Measurements from ENCODE around the gene RSBN1L. TPM values are rescaled to one million over a fixed set of nuclear protein-coding genes. Genes with fewer than 3 reads are reported as not detected.
A peak's percentile ranks its signal among the peaks of the same experiment; 100 is the strongest.
"Not testable (repeated sequence)": the region's sequence is repeated elsewhere in the genome, so short reads cannot be mapped to it uniquely, and the experiment has no call there.

Gene RSBN1L
- total RNA-seq, 2 experiments from 2014 or later: 21.7 to 21.8 TPM

GRCh38 chr7:77759294-77759889 is 63.1 kb downstream of the RSBN1L start:
- no peak overlapping the region for H3K4me3 Mint-ChIP-seq
- no peaks in the 10 kb centered on the region for H3K36me3 Mint-ChIP-seq
- H3K4me1 Mint-ChIP-seq: peaks cover 38% of the 10 kb centered on the region
- no peaks in the 10 kb centered on the region for H3K9me3 Mint-ChIP-seq
- no peaks in the 10 kb centered on the region for H3K27me3 Mint-ChIP-seq
- H3K27ac Mint-ChIP-seq: no peak overlapping the region
- DNase-seq: peak; percentile 50

DNA sequence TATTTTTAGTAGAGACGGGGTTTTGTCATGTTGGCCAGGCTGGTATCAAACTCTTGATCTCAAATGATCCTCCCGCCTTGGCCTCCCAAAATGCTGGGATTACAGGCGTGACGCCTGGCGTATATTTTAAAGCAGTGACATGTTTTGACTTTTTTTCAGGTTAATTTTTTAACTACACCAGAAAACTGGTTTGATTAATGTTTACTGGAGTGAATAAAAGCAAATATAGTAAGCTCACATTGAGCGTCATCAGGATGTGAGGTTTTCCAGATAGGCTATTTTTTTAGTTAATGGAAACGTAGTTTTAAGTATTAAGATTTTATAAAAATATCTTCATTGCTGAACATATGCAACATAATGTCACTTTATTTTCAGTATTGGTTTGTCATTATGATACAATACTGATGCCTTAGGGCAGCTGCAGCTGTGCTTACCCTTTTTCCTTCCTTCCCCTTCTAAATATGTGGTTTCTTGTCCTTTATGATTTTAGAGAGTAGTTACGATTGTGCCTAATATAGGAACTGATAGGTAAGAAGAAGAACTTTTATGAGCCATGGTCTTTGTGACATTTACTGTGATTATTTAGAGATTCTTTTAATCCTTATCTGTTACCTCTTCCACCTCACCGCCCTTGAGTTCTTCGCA is 64.7 kb downstream of the RSBN1L start:
- Mint-ChIP-seq H3K27me3 (no peaks in the 10 kb centered on the region), H3K36me3 (no peaks in the 10 kb centered on the region), H3K4me3 (no peak overlapping the region), H3K27ac (no peak overlapping the region), H3K4me1 (peaks cover 39% of the 10 kb centered on the region), H3K9me3 (no peaks in the 10 kb centered on the region)
- no peak for DNase-seq

DNA sequence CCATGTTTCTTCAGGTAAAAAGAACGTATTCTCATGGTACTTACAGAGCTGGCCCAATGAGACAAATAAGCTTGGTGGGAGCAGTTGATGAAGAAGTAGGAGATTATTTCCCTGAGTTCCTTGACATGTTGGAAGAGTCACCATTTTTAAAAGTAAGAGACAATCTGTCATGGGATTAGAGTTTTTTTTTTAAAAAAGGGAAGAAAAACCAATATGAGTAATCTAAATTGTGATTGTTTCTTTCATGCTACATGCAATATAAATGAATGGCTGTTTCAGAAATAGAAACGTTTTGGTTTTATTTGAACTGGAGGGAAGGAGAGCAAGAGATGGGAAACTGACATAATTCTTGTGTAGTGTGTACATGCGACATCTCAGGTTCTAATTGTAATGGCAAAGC is 69.2 kb downstream of the RSBN1L start:
- Mint-ChIP-seq H3K27me3 (no peaks in the 10 kb centered on the region), H3K27ac (no peak overlapping the region), H3K4me3 (no peak overlapping the region), H3K36me3 (peaks cover 8% of the 10 kb centered on the region), H3K4me1 (peaks cover 29% of the 10 kb centered on the region), H3K9me3 (no peaks in the 10 kb centered on the region)
- no peak for DNase-seq

DNA sequence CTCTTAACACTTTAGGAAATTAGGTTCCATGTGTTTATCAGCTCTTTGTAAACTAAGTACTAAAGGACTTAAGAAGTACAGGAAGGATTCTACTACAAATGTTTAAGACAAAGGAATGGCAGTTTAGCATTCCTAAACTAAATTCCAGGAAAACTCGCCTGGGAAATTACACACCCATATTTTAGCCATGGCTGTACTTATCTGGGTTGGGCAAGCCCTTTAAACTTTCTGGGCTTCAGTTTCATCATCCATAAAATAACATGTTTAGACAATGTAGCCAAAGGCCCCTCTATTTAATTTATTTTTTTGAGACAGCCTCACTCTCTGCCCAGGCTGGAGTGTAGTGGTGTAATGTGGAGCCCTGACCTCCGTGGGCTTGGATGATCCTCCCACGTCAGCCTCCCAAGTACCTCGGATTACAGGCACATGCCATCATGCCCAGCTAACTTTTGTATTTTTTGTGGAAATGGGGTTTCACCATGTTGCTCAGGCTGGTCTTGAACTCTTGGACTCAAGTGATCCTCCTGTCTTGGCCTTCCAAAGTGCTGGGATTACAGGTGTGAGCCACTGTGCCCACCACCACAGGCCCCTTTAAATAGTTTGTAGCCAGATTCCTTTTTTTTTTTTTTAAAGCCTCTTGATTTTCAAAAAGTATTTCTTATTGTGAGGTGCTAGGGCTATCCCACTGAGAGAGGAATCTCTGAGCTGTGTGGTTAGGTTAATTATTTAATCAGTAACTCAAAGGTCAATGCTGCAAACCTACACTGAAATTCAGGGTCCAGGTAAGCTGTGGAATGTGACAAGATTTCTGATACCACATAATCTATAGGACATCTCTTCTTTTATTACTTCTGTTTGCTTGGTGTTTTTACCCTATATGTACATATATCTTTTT is 69.9 kb downstream of the RSBN1L start:
- H3K4me1 Mint-ChIP-seq: peaks cover 28% of the 10 kb centered on the region
- H3K27me3 Mint-ChIP-seq: no peaks in the 10 kb centered on the region
- DNase-seq: no peak
- H3K27ac Mint-ChIP-seq: no peak overlapping the region
- H3K36me3 Mint-ChIP-seq: peaks cover 8% of the 10 kb centered on the region
- no peak overlapping the region for H3K4me3 Mint-ChIP-seq
- no peaks in the 10 kb centered on the region for H3K9me3 Mint-ChIP-seq

DNA sequence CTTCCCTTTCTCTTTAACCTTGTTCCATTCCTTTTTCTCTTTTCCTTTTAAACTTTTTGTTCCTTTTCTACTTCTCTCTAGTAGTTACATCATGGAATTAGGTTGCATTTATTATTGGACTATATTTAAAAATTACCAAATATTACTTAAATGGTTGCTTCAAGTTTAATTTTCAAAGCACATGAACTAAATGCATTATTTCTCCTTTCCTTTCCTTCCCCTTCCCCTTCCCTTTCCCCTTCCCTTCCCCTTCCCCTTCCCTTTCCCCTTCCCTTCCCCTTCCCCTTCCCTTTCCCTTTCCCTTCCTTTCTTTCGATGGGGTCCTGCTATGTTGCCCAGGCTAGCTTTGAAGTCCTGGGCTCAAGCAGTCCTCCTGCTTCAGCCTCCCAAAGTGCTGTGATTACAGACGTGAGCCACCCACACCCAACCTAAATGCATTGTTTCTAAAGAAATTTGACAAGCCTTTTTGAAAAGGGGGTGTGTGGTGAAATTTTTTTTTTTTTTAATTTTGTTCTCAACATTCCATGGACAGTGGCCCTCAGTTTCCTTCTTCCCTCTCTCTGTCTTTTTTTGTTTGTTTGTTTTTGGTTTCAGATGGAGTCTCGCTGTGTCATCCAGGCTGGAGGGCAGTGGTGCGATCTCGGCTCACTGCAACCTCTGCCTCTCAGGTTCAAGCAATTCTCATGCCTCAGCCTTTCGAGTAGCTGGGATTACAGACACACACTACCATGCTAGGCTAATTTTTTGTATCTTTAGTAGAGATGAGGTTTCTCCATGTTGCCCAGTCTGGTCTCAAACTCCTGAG is 70.7 kb downstream of the RSBN1L start:
- H3K9me3 Mint-ChIP-seq: no peaks in the 10 kb centered on the region
- no peak overlapping the region for H3K4me3 Mint-ChIP-seq
- H3K4me1 Mint-ChIP-seq: peaks cover 26% of the 10 kb centered on the region
- H3K27me3 Mint-ChIP-seq: no peaks in the 10 kb centered on the region
- no peak for DNase-seq
- no peak overlapping the region for H3K27ac Mint-ChIP-seq
- H3K36me3 Mint-ChIP-seq: peaks cover 8% of the 10 kb centered on the region

DNA sequence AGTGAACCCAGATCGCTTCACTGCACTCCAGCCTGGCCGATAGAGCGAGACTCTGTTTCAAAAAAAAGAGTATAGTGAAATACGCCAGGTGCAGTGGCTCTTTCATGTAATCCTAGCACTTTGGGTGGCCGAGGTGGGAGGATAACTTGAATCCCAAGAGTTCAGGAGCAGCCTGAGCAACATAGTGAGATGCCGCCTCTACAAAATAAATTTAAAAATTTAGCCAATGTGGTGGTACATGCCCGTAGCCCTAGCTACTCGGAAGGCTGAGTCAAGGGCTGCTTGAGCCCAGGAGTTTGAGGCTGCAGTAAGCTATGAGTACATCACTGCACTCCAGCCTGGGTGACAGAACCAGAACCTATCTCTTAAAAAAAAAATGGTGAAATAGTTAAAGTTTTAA is 74.1 kb downstream of the RSBN1L start:
- Mint-ChIP-seq H3K4me1 (peaks cover 7% of the 10 kb centered on the region), H3K27me3 (no peaks in the 10 kb centered on the region), H3K9me3 (no peaks in the 10 kb centered on the region), H3K4me3 (no peak overlapping the region), H3K27ac (no peak overlapping the region), H3K36me3 (peaks cover 14% of the 10 kb centered on the region)
- no peak for DNase-seq

- DNase-seq: no peak
- no peaks in the 10 kb centered on the region for H3K9me3 Mint-ChIP-seq
- H3K27ac Mint-ChIP-seq: no peak overlapping the region
- H3K4me1 Mint-ChIP-seq: peaks cover 2% of the 10 kb centered on the region
- H3K36me3 Mint-ChIP-seq: peaks cover 23% of the 10 kb centered on the region
- H3K4me3 Mint-ChIP-seq: no peak overlapping the region
- no peaks in the 10 kb centered on the region for H3K27me3 Mint-ChIP-seq
Observed at GRCh38 chr7:77771901-77772300, 75.6 kb downstream of the RSBN1L start.

GRCh38 chr7:77778535-77778934 is 82.3 kb downstream of the RSBN1L start:
- Mint-ChIP-seq H3K4me3 (no peak overlapping the region), H3K27ac (no peak overlapping the region), H3K36me3 (peaks cover 28% of the 10 kb centered on the region), H3K4me1 (no peaks in the 10 kb centered on the region), H3K9me3 (no peaks in the 10 kb centered on the region), H3K27me3 (no peaks in the 10 kb centered on the region)
- DNase-seq: no peak

DNA sequence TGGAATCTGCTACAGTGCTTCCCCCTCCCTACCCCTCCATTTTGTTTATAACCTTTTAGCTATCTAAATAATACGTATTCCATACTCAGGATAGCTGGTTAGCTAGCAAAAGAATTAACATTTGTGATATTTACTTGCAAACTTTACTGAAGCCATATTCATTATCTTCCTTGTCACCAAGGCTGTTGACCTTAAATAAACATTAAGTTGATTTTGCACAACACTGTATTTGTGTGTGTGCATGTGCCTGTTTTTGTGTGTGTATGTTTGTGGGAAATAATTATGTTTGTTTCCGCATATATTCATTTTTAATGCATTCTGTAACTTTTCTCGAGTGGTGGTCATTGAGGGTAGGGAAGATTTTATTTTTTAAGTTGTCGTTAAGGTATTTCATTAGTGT is 86.1 kb downstream of the RSBN1L start:
- Mint-ChIP-seq H3K27ac (no peak overlapping the region), H3K9me3 (no peaks in the 10 kb centered on the region), H3K4me1 (no peaks in the 10 kb centered on the region), H3K4me3 (no peak overlapping the region), H3K36me3 (peaks cover 30% of the 10 kb centered on the region), H3K27me3 (no peaks in the 10 kb centered on the region)
- DNase-seq: no peak

DNA sequence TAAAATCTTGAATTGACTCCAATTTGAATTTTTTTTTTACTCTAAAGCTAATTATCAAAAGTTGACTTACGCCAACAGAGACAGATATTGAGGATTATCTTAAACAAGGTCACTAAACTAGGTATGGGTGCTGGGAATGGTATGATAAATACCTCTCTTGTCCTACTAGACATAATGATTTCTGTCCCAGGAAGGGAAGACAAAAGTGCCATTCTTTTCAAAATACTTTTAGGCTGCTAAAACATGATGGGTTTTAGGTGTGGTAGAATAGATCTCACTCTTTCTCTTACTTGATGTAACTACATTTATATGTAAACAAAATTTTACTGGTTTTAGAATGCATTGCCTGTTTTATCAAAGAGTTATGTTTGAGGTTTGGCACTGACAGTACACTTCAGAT is 86.9 kb downstream of the RSBN1L start:
- no peak overlapping the region for H3K27ac Mint-ChIP-seq
- H3K36me3 Mint-ChIP-seq: peaks cover 30% of the 10 kb centered on the region
- no peaks in the 10 kb centered on the region for H3K27me3 Mint-ChIP-seq
- H3K9me3 Mint-ChIP-seq: no peaks in the 10 kb centered on the region
- H3K4me1 Mint-ChIP-seq: no peaks in the 10 kb centered on the region
- no peak for DNase-seq
- no peak overlapping the region for H3K4me3 Mint-ChIP-seq

GRCh38 chr7:77783545-77783944 is 87.3 kb downstream of the RSBN1L start:
- peaks cover 30% of the 10 kb centered on the region for H3K36me3 Mint-ChIP-seq
- H3K4me1 Mint-ChIP-seq: no peaks in the 10 kb centered on the region
- H3K4me3 Mint-ChIP-seq: no peak overlapping the region
- no peaks in the 10 kb centered on the region for H3K27me3 Mint-ChIP-seq
- no peaks in the 10 kb centered on the region for H3K9me3 Mint-ChIP-seq
- H3K27ac Mint-ChIP-seq: no peak overlapping the region
- DNase-seq: no peak

DNA sequence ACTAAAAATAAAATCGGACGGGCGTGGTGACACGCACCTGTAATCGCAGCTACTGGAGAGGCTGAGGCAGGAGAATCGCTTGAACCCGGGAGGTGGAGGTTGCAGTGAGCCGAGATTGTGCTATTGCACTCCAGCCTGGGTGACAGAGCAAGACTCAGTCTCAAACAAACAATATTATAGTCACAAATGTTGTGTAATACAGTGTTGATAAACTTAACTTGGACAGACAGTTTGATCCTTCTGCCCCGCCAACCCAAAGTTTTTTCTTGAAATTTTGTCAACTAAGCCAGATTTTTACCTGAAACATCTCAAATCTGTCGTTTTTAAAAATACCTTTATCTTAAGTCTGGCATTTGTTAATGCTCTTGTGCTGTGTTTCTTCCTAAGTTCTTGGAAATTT is 88.2 kb downstream of the RSBN1L start:
- not testable (repeated sequence) for H3K27ac Mint-ChIP-seq, DNase-seq, H3K4me3 Mint-ChIP-seq, H3K27me3 Mint-ChIP-seq, H3K4me1 Mint-ChIP-seq, H3K9me3 Mint-ChIP-seq
- peaks cover 28% of the 10 kb centered on the region for H3K36me3 Mint-ChIP-seq

DNA sequence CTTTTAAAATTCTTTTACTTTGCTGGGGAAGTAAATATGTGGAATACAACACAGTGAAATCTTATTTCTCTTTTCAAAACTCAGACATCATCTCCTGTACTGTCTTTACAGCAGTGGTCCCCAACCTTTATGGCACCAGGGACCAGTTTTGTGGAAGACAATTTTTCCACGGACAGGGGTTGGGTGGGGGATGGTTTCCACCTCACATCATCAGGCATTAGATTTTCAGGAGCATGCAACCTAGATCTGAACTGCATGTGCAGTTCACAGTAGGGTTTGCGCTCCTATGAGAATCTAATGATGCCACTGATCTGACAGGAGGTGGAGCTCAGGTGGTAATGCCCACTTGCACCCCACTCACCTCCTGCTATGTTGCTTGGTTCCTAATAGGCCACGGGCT is 89.8 kb downstream of the RSBN1L start:
- Mint-ChIP-seq H3K27me3 (no peaks in the 10 kb centered on the region), H3K9me3 (no peaks in the 10 kb centered on the region), H3K4me3 (no peak overlapping the region), H3K36me3 (peaks cover 24% of the 10 kb centered on the region), H3K4me1 (no peaks in the 10 kb centered on the region), H3K27ac (no peak overlapping the region)
- no peak for DNase-seq

DNA sequence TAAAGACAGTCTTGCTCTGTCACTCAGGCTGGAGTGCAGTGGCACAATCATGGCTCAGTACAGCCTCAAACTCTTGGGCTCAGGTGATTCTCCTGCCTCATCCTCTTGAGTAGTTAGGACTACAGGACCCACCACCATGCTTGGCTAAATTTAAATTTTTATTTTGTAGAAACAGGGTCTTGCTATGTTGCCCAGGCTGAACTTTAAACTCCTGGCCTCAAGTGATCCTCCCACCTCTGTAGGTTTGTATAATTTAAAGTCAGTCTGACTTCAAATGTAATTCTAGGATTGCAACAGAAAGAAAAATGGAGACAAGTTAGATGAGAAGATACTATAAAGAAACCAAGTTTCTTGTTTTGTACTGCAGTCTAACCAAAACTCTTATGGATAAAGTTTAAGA is 90.5 kb downstream of the RSBN1L start:
- no peaks in the 10 kb centered on the region for H3K4me1 Mint-ChIP-seq
- no peak overlapping the region for H3K4me3 Mint-ChIP-seq
- no peak overlapping the region for H3K27ac Mint-ChIP-seq
- H3K36me3 Mint-ChIP-seq: peaks cover 24% of the 10 kb centered on the region
- no peak for DNase-seq
- no peaks in the 10 kb centered on the region for H3K9me3 Mint-ChIP-seq
- no peaks in the 10 kb centered on the region for H3K27me3 Mint-ChIP-seq

DNA sequence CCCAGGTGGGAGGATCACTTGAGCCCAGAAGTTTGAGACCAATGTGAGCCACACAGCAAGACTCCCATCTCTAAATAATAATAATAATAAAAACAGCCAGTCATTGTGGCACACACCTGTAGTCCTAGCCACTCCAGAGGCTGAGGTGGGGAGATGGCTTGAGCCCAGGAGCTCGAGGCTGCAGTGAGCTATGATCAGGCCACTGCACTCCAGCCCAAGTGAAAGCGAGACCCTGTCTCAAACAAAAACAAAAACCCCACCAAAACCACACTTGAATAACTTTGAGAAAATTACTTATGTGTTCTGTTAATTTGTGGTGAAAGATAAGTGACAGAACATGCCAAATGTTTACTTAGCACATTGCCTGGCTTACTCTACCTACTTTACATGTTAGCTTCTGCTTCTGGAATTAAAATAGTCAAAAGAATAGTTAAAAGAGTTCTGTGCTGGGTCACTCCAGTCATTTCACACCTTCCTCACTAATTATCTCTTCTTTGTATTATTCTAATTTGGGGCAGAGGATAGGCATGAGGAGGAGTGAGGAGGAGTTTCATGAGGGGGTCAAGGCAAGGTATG is 92.2 kb downstream of the RSBN1L start:
- Mint-ChIP-seq H3K9me3 (no peaks in the 10 kb centered on the region), H3K4me1 (no peaks in the 10 kb centered on the region), H3K27me3 (no peaks in the 10 kb centered on the region), H3K4me3 (no peak overlapping the region), H3K27ac (no peak overlapping the region), H3K36me3 (peaks cover 22% of the 10 kb centered on the region)
- DNase-seq: no peak
